Measurements from ENCODE around the gene MAP3K5. TPM values are rescaled to one million over a fixed set of nuclear protein-coding genes. Genes with fewer than 3 reads are reported as not detected.
A peak's percentile ranks its signal among the peaks of the same experiment; 100 is the strongest.
"Not testable (repeated sequence)": the region's sequence is repeated elsewhere in the genome, so short reads cannot be mapped to it uniquely, and the experiment has no call there.

MAP3K5 gene
- total RNA-seq, 2 donors from 2014 or later, result 8.7 to 9.0 TPM

DNA sequence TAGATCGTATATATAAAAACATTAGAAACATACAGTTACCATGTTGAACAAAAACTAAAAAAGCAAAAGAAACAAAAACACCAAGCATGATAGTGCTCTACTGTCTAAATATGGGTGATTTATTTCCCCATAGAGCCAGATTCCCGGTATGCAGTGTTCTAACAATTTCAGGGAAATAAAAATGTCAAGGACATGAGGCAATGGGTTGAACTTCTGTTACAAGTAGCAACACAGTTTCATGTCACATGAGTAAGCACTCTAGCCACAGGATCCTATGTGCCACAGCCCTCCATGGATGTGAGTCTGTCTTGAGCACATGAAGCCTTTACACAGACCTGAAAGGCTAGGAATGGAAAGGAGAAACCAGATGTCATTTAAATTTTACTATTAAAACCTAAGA lies 96.0 kb downstream of the MAP3K5 start:
- Mint-ChIP-seq H3K27ac (no peak overlapping the region), H3K9me3 (no peaks in the 10 kb centered on the region), H3K36me3 (no peaks in the 10 kb centered on the region)
- no peak for ATAC-seq
- DNase-seq (ENCODE audit: low spot score in 2 of 2), result no peak

DNA sequence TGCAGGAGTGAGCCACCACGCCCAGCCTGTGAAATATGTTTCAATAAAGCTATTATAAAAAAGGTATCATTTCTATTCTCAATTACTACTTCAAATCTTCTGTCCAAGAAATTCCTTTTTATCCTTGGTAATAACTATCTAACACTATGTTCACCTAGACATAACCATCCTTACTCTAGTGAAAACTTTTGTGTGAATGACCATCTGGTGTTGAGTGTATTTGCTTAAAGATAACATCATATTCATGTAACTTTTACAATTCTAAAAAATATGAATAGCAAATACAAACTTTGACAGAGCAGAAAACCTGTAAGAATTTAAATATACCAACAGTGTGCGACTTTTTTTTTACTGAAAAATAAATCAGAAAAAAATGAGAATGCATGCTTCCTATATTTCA lies 96.9 kb downstream of the MAP3K5 start:
- DNase-seq (ENCODE audit: low spot score in 2 of 2) (no peak), ATAC-seq (no peak)
- Mint-ChIP-seq H3K27ac (no peak overlapping the region), H3K9me3 (no peaks in the 10 kb centered on the region), H3K36me3 (no peaks in the 10 kb centered on the region)

DNA sequence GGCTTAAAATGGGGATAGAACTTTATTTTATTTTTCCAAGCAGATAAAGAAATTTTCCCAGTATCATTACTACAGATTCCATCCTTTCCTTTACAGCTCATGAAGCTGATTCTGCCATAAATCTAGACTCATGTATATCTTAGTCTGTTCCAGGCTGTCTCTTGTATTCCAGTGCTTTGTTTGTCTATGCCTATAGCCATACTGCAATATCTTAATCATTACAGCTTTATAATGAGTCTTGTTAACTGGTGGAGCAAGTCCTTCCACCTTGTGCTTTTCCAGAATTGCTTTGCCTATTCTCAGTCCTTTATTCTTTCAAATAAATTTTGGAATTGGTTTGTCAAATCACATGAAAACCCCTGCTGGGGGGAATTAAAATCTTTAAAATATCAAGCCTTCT lies 99.2 kb downstream of the MAP3K5 start:
- Mint-ChIP-seq H3K27ac (no peak overlapping the region), H3K9me3 (no peaks in the 10 kb centered on the region), H3K36me3 (no peaks in the 10 kb centered on the region)
- DNase-seq (ENCODE audit: low spot score in 2 of 2), result no peak
- ATAC-seq, result no peak

DNA sequence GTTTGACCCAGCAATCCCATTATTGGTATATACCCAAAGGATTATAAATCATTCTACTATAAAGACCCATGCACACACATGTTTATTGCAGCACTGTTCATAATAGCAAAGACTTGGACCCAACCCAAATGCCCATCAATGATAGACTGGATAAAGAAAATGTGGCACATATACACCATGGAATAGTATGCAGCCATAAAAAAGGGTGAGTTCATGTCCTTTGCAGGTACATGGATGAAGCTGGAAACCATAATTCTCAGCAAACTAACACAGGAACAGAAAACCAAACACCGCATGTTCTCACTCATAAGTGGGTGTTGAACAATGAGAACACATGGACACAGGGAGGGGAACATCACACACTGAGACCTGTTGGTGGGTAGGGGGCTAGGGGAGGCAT lies 104.4 kb downstream of the MAP3K5 start:
- ATAC-seq; H3K27ac Mint-ChIP-seq; DNase-seq (ENCODE audit: low spot score in 2 of 2); H3K9me3 Mint-ChIP-seq: not testable (repeated sequence)
- H3K36me3 Mint-ChIP-seq, result peaks cover 0 to 12% of the 10 kb centered on the region in 2 donors

DNA sequence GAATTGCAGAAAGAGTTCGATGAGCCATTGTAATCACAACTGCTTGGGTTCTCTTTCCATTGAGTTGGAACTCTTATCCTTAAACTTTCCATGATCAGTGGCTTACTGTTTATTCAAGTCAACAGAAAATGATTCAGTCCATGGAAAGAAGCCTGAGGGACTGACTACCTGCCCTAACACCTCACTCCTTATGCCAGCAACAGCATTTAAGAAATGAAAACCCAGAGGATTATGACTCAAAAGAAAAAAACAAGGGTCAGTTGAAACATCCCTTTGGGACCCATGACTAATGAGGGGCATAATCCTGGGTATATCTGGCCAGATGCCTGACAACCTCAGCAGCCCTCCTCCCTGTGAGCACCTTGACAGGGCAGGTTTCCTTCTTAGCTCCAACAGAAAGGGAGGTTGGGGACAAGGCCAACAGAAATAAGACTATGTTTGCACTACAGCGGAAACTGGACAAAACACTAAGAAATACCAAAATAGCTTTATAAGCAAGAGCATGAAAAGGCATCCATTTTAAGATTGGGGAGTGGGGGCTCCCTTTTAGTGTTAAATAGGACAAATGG lies 106.7 kb downstream of the MAP3K5 start:
- Mint-ChIP-seq H3K27ac (no peak overlapping the region), H3K9me3 (peaks cover 0 to 3% of the 10 kb centered on the region in 2 donors), H3K36me3 (peaks cover 0 to 12% of the 10 kb centered on the region in 2 donors)
- ATAC-seq (peak in 1 of 2 donors; percentile 20), DNase-seq (ENCODE audit: low spot score in 2 of 2) (no peak)

DNA sequence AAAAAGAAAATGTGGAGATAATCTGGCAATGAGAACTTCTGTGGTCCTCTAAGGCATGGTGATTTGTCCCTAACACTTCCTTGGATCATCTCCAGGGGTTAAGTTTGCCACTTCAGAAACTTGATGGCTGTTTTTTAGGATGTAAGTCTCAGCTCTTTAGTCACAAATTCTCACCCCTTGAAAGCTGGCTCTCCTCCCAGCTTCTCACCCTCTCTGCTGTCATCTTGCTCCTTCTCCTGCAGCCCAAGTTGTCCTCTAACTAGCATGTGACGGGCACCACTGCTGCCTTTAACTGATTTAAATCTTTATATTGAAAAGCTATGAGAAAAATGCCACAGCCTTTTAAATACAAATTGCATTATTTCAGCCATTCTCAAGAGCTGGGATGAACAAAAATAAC lies 107.8 kb downstream of the MAP3K5 start:
- no peak for ATAC-seq
- Mint-ChIP-seq H3K36me3 (peaks cover 0 to 12% of the 10 kb centered on the region in 2 donors), H3K27ac (no peak overlapping the region), H3K9me3 (peaks cover 0 to 3% of the 10 kb centered on the region in 2 donors)
- no peak for DNase-seq (ENCODE audit: low spot score in 2 of 2)

DNA sequence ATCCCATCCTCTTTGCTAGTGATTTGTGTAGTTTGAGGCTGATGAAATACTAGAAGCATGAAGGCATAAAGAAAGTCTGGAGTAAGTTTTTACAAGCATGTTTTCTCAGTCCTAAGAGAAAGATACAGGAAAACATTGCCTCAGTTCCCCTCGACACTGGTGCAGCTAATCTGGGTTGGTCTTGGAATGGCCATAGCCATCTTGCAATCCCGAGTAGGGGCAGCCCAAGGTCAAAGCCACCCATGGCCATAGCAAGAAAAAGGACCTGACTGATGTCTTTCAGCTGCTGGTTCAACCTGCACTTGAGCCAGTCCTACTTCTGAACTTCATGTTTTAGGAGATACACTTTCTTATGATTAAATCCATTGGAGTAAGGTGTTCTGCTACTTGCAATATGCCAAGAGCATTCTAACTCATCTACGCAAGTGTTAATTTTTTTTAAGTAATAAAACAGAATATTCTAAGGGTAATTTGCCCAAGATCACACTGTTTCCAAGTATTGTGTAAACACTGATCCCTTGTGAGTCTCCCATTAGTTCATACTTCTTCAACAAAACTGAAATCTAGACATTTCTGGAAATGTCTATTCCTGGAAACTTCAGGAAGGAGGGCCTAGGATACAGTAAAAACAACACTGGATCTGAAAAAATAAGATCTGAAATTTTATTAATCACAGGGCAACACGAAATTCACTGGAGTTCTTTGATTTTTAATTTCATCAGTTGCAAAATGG lies 108.9 kb downstream of the MAP3K5 start:
- no peak overlapping the region for H3K27ac Mint-ChIP-seq
- DNase-seq (ENCODE audit: low spot score in 2 of 2) (no peak), ATAC-seq (no peak)
- peaks cover 0 to 3% of the 10 kb centered on the region in 2 donors for H3K9me3 Mint-ChIP-seq
- H3K36me3 Mint-ChIP-seq, result peaks cover 0 to 12% of the 10 kb centered on the region in 2 donors

DNA sequence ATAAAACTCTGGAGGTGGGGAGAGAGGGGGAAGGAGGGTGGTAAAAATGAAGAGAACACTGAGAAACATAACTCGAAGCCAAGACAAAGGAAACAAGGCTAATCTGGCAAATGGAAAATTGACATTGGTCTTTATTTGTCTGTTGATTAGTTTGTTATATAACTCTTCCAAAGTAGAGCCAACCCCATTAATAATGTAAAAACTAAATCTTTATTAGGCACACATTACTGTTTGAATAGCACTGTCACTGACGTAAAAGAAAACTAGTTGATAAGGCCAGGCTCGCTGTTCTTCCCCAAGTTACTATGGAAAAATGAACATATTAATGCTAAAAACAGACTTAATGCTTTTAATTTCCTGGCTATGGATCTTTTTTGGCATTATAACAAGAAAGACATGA lies 110.0 kb downstream of the MAP3K5 start:
- no peak for ATAC-seq
- peaks cover 0 to 4% of the 10 kb centered on the region in 2 donors for H3K36me3 Mint-ChIP-seq
- no peak for DNase-seq (ENCODE audit: low spot score in 2 of 2)
- no peak overlapping the region for H3K27ac Mint-ChIP-seq
- peaks cover 0 to 3% of the 10 kb centered on the region in 2 donors for H3K9me3 Mint-ChIP-seq

DNA sequence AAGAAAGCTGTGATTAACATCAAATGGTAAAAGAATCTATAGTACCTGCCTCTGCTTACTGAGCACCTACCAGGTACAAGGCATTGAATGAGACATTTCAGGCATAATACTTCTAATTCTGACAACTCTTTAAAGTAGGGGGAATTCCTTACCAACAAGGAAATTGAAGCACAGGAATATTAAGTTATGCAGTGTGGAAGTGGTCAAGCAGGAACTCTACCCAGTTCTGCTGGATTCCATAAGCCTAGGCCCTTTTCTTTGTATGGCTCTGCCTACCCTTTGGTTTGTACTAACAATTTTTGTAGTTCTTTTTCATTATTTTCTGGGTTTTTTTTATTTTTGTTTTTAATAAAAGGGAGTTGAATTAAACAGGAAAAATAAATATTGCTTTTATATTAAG lies 114.5 kb downstream of the MAP3K5 start:
- H3K27ac Mint-ChIP-seq, result no peak overlapping the region
- ATAC-seq (no peak), DNase-seq (ENCODE audit: low spot score in 2 of 2) (no peak)
- H3K9me3 Mint-ChIP-seq, result peaks cover 3 to 8% of the 10 kb centered on the region in 2 donors
- peaks cover 0 to 9% of the 10 kb centered on the region in 2 donors for H3K36me3 Mint-ChIP-seq

DNA sequence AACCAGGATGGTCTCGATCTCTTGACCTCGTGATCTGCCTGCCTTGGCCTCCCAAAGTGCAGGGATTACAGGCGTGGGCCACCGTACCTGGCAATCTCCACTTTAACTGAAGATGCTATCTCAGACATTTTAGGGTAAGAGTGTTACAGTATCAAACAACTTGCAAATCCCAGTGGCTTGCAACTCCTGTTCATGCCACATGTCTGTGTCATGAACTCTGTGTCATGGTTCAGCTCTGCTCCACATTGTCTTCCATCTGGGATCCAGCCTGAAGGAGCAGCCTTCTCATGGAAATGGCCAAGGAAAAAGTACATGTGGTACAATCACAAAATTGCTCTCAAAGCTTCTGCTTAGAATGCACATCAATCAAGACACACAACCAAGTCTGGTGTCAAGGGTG lies 114.9 kb downstream of the MAP3K5 start:
- H3K9me3 Mint-ChIP-seq, result peaks cover 3 to 8% of the 10 kb centered on the region in 2 donors
- ATAC-seq (no peak), DNase-seq (ENCODE audit: low spot score in 2 of 2) (no peak)
- peaks cover under 1 to 11% of the 10 kb centered on the region in 2 donors for H3K36me3 Mint-ChIP-seq
- H3K27ac Mint-ChIP-seq, result no peak overlapping the region

DNA sequence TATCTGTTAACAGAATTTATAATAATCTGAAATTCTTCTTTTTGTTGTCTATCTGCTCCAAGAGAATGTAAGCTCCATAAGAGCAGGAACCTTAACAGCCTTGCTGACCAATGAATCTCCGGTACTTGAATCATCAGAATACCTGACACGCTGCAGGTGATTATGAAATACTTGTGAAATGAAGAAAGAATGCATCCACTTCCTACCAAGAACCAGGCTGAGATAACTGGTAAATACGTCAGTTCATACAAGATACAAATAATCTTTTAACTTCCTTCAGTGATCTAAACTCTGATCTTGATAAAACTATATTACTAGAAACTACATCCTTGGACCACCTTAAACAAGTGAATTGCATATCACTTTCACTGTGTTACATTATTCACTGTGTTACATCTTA lies 116.2 kb downstream of the MAP3K5 start:
- peaks cover 5 to 13% of the 10 kb centered on the region in 2 donors for H3K36me3 Mint-ChIP-seq
- H3K27ac Mint-ChIP-seq, result no peak overlapping the region
- ATAC-seq (no peak), DNase-seq (ENCODE audit: low spot score in 2 of 2) (no peak)
- peaks cover 3 to 8% of the 10 kb centered on the region in 2 donors for H3K9me3 Mint-ChIP-seq

DNA sequence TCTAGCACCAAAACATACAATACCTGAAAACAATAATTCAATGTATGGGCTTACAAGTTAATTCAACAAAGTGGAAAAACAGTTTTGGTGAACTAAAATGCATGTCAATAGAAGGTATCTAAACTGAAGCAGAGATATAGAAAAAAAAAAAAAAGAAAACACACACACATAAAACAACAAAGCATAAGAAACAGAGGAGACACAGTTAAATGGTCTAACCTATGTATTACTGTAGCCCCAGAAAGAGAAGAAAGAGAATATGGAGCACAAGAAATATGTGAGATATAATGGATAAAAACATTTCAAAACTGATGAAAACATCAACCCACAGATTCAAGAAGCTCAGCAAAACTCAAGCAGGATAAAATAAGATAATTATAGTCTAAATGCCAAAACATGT lies 118.7 kb downstream of the MAP3K5 start:
- no peak overlapping the region for H3K27ac Mint-ChIP-seq

DNA sequence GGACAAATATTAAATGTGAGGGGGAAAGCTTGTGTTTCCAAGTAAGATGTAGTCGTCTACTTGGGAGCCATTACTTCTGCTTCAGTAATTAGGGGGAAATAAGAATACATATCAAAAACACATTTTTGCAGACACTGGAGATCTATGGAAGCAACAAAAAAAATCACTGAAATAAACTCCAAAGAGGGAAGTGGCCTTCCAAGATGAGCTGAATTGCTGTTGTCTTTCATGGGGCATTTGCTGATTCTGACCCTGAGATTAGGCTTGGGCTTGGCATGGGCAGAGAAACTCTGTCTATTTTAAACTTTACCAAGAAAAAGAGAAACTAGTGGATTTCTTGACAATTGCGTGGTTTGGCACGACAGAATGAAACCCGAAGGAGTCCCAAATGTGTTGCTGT lies 120.1 kb downstream of the MAP3K5 start:
- Mint-ChIP-seq H3K9me3 (peaks cover 3 to 8% of the 10 kb centered on the region in 2 donors), H3K27ac (no peak overlapping the region)
- ATAC-seq, result no peak

More for the DNA sequence above, 118.7 kb downstream of the MAP3K5 start:
- DNase-seq (ENCODE audit: low spot score in 2 of 2), result no peak
- ATAC-seq, result no peak
- H3K9me3 Mint-ChIP-seq, result peaks cover 3 to 8% of the 10 kb centered on the region in 2 donors
- H3K36me3 Mint-ChIP-seq, result peaks cover 5 to 13% of the 10 kb centered on the region in 2 donors

DNA sequence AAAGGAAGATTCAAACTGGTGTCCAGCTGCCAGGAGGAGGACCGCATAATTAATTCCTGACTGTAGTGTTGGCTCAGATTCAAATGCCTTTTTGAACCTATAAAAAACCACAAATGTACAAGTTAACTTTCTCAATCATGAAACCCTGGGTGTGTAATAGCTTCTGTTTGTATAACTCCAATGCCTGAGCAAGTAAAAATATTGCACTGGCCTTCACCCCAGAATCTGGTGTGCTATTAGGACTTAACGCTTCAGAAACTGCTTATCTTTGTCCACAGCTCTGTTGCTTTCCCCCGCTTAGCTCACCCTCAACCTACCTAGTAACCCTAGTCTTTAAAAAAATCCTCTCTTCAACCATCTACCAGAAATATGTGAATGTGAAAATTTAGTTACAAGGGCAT lies 123.0 kb downstream of the MAP3K5 start:
- ATAC-seq (no peak), DNase-seq (ENCODE audit: low spot score in 2 of 2) (no peak)
- H3K9me3 Mint-ChIP-seq, result peaks cover 3 to 8% of the 10 kb centered on the region in 2 donors
- peaks cover 5 to 13% of the 10 kb centered on the region in 2 donors for H3K36me3 Mint-ChIP-seq
- no peak overlapping the region for H3K27ac Mint-ChIP-seq

More for the DNA sequence above, 120.1 kb downstream of the MAP3K5 start:
- H3K36me3 Mint-ChIP-seq, result peaks cover 5 to 13% of the 10 kb centered on the region in 2 donors
- no peak for DNase-seq (ENCODE audit: low spot score in 2 of 2)

DNA sequence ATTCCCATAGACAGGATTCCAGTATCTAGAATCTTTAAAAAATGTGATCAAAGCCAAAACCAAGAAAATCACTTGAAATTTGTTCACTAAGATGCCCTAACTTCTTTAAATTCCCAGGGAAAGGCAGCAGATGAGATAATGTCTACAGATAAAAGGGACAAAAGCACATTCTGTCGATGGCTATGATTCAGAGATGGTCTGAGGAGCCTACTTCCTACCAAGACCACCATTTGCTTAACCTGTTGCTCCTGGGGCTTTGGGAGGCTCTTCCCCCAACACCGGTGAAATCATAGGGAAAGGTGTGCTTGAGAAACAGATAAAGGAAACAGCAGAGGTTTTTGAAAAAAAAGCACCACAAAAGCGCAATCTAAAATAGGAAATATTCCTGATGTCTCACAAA lies 123.7 kb downstream of the MAP3K5 start:
- peaks cover 1 to 6% of the 10 kb centered on the region in 2 donors for H3K9me3 Mint-ChIP-seq
- ATAC-seq (no peak), DNase-seq (ENCODE audit: low spot score in 2 of 2) (no peak)
- H3K27ac Mint-ChIP-seq, result no peak overlapping the region
- peaks cover 5 to 10% of the 10 kb centered on the region in 2 donors for H3K36me3 Mint-ChIP-seq

DNA sequence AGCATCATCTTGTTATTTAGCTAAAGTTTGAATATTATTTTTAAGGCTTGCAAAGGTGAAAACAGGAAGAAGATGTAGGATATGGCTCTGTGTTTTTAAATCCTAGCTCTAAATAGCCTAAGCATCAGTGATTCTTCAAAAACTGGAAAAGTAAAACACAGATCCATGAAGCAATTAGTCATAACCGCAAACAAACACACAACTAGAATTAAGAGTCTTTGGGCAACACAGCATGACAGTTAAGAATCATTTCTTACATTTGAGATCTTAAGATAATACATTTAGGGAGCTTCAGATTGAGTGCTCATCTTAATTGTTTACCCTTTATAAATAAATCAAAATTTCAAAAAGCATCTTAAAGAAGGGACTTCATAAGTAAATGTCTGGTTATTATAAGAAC lies 126.2 kb downstream of the MAP3K5 start:
- Mint-ChIP-seq H3K27ac (no peak overlapping the region), H3K9me3 (no peaks in the 10 kb centered on the region), H3K36me3 (no peaks in the 10 kb centered on the region)
- ATAC-seq (no peak), DNase-seq (ENCODE audit: low spot score in 2 of 2) (no peak)

DNA sequence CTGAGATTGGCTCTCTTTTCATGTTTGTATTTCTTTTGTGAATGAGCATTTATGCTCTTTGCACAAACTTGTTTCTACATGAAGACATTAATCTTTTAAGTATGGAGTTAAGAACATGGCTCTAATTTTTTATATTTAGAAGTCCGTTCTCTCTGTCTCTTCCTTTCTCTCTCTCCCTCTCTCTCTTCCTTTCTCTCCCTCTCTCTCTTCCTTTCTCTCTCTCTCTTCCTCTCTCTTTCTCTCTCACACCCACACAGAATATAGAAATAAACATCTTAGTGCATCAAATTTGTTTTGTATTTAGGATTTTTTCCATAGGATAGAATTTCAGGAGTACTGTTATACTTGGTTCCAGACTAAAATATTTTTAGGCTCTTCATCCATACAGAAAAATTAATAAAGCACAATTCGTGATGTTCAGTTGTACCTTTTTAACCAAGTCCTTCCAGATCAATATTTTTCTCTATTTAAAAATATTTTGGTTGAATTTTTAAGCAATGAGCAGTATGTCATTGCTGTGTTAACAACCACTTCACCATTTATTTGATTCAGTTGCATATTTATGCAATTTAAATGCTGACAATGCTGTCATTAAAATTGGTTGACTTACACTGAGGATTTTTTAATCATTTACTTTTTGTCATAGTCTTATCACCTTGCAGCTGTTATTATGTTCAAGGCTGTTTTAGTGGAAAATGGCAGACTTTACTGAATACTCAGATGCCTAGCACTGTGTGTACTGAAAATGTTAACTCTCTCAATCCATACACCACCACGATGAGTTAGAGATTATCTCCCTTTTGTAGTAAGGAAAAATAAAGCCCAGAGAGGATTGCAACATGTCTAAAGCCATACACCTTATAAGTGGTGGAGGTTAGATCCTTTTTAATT lies 129.7 kb downstream of the MAP3K5 start:
- no peak for DNase-seq (ENCODE audit: low spot score in 2 of 2)
- no peak overlapping the region for H3K27ac Mint-ChIP-seq
- H3K9me3 Mint-ChIP-seq, result no peaks in the 10 kb centered on the region
- no peak for ATAC-seq
- no peaks in the 10 kb centered on the region for H3K36me3 Mint-ChIP-seq
